ENCODE results near the gene DPP10.

Gene DPP10

DNA sequence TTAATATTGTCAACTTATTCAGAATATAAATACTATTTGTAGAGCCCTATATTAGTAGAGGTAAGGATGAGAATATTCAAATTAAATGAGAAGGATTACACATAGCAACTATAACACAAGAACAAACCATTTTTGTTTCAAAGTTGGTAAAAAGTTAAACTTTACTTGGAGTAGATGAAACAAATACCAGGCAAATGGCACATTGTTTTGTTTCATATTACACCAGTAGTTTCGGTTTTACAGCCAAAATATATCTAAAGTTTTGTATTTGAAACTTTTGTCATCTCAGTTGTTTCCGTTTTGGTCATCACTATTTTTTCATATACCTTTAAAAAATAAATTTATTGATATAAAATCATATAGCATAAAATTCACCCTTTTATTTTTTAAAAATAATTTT, 1039.4 kb downstream of the DPP10 start:
- no peak for TF ChIP-seq FOXP2 (optimal IDR thresholded peaks at IDR 0.05; ENCODE audit: borderline replicate concordance, extremely low read depth, extremely low read length, insufficient read depth)
- no peak for TF ChIP-seq TAF1 (IDR thresholded peaks at IDR 0.05; ENCODE audit: borderline replicate concordance, insufficient read depth, low read length)
- TF ChIP-seq, protein P1, sequence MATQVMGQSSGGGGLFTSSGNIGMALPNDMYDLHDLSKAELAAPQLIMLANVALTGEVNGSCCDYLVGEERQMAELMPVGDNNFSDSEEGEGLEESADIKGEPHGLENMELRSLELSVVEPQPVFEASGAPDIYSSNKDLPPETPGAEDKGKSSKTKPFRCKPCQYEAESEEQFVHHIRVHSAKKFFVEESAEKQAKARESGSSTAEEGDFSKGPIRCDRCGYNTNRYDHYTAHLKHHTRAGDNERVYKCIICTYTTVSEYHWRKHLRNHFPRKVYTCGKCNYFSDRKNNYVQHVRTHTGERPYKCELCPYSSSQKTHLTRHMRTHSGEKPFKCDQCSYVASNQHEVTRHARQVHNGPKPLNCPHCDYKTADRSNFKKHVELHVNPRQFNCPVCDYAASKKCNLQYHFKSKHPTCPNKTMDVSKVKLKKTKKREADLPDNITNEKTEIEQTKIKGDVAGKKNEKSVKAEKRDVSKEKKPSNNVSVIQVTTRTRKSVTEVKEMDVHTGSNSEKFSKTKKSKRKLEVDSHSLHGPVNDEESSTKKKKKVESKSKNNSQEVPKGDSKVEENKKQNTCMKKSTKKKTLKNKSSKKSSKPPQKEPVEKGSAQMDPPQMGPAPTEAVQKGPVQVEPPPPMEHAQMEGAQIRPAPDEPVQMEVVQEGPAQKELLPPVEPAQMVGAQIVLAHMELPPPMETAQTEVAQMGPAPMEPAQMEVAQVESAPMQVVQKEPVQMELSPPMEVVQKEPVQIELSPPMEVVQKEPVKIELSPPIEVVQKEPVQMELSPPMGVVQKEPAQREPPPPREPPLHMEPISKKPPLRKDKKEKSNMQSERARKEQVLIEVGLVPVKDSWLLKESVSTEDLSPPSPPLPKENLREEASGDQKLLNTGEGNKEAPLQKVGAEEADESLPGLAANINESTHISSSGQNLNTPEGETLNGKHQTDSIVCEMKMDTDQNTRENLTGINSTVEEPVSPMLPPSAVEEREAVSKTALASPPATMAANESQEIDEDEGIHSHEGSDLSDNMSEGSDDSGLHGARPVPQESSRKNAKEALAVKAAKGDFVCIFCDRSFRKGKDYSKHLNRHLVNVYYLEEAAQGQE (IDR thresholded peaks at IDR 0.05; ENCODE audit: insufficient read depth in 1 of 2, low read depth in 2 of 2, low read length in 2 of 2): no peak
- no peak for TF ChIP-seq POLR2AphosphoS5 (IDR thresholded peaks at IDR 0.05; ENCODE audit: low read depth, low read length)
- no peak for TF ChIP-seq SIN3A (IDR thresholded peaks at IDR 0.05; ENCODE audit: borderline replicate concordance, insufficient read depth, low read length)

DNA sequence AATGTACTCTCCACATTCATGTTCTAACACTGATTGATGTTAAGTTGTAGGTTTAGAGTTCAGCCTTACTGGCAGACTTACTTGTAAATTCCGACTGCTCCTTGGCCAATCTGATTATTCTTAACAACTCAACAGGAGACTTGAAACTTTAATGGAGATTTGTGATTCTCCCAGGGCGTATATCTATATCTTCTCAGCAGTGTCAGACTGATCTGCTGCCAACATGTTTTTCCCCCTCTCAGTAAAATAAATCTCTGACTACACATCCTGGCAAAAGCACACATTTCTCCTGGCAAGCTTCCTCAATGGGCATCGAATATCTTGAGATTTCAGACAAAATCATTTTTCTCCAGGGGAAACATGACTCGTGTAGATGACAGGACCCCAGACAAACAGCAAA, 1041.2 kb downstream of the DPP10 start:
- TF ChIP-seq SIN3A (IDR thresholded peaks at IDR 0.05; ENCODE audit: borderline replicate concordance, insufficient read depth, low read length) (no peak), TAF1 (IDR thresholded peaks at IDR 0.05; ENCODE audit: borderline replicate concordance, insufficient read depth, low read length) (no peak), FOXP2 (optimal IDR thresholded peaks at IDR 0.05; ENCODE audit: borderline replicate concordance, extremely low read depth, extremely low read length, insufficient read depth) (no peak), POLR2AphosphoS5 (IDR thresholded peaks at IDR 0.05; ENCODE audit: low read depth, low read length) (no peak)
- TF ChIP-seq, protein P1 (IDR thresholded peaks at IDR 0.05; ENCODE audit: insufficient read depth in 1 of 2, low read depth in 2 of 2, low read length in 2 of 2): no peak

DNA sequence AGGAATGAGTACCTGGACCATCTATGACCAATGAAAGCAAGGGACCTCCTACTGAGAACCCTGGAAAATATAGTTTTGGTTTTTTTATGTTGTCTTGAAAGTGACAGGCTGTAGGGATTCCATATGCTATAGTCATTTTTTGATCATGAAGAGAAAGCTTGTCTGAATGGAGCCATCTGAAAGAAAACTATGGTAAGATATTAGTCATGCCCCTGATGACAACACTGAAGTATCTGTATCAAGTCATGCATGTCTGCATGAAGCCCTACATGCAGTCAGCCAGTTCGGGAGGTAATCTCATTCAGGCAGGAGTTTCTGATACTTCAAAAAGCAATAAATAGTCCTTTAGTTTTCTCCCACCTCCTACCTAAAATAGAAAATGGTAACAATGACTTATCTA, 1042.0 kb downstream of the DPP10 start:
- TF ChIP-seq, protein P1 (IDR thresholded peaks at IDR 0.05; ENCODE audit: insufficient read depth in 1 of 2, low read depth in 2 of 2, low read length in 2 of 2): no peak
- TF ChIP-seq TAF1 (IDR thresholded peaks at IDR 0.05; ENCODE audit: borderline replicate concordance, insufficient read depth, low read length): no peak
- TF ChIP-seq POLR2AphosphoS5 (IDR thresholded peaks at IDR 0.05; ENCODE audit: low read depth, low read length): no peak
- no peak for TF ChIP-seq SIN3A (IDR thresholded peaks at IDR 0.05; ENCODE audit: borderline replicate concordance, insufficient read depth, low read length)
- no peak for TF ChIP-seq FOXP2 (optimal IDR thresholded peaks at IDR 0.05; ENCODE audit: borderline replicate concordance, extremely low read depth, extremely low read length, insufficient read depth)

DNA sequence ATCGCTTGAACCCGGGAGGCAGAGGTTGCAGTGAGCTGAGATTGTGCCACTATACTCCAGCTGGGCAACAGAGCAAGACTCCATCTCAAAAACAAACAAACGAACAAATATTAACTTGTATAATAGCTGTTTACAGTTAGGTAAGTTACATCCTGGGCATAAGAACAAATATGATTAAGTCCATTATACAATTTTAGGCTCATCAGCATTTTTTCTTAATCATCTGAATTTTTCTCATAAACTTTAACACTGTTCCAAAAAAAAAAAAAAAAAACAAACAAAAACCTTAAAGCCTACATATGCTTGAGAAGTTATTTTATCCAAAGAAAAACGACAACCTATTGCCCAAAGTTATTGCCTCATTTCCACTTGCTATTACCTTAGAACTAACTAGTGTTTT, 1042.5 kb downstream of the DPP10 start:
- TF ChIP-seq FOXP2 (optimal IDR thresholded peaks at IDR 0.05; ENCODE audit: borderline replicate concordance, extremely low read depth, extremely low read length, insufficient read depth) (no peak), TAF1 (IDR thresholded peaks at IDR 0.05; ENCODE audit: borderline replicate concordance, insufficient read depth, low read length) (no peak), POLR2AphosphoS5 (IDR thresholded peaks at IDR 0.05; ENCODE audit: low read depth, low read length) (no peak), SIN3A (IDR thresholded peaks at IDR 0.05; ENCODE audit: borderline replicate concordance, insufficient read depth, low read length) (no peak)
- TF ChIP-seq, protein P1 (IDR thresholded peaks at IDR 0.05; ENCODE audit: insufficient read depth in 1 of 2, low read depth in 2 of 2, low read length in 2 of 2): no peak
